Ureter (tissue), 1 donor: ENCODE data around the gene LRRC8A. TPM values are rescaled to one million over a fixed set of nuclear protein-coding genes. Genes with fewer than 3 reads are reported as not detected.
"Not testable (repeated sequence)": the region's sequence is repeated elsewhere in the genome, so short reads cannot be mapped to it uniquely, and the experiment has no call there.

ENCODE experiments used
- DNase-seq: peaks from one replicate; pipeline ENCODE4 v3.0.0-alpha.2; 2020; ENCODE audit warnings: low spot score
- total RNA-seq: library from RNA; stranded (reverse); gene quantifications from one replicate; pipeline ENCODE4 v1.2.4, GENCODE V29; 2023
- donor health status: DM: yes; HTN: yes; CAD: no.

LRRC8A gene
- total RNA-seq, 1 donor from 2014 or later = 37.1 TPM

- not testable (repeated sequence) for DNase-seq
Measured at GRCh38 chr9:128961403-128961802, 79.5 kb downstream of the LRRC8A start.

Other genes starting within 250 kb of the LRRC8A start
- 36.1 TPM for gene DYNC2I2, start 225.3 kb upstream of the LRRC8A start, total RNA-seq
- gene SET, start 192.9 kb upstream of the LRRC8A start, total RNA-seq = 390 TPM
- 11.1 TPM for gene PKN3, start 179.6 kb upstream of the LRRC8A start, total RNA-seq
- gene ZDHHC12, start 158.0 kb upstream of the LRRC8A start, total RNA-seq = 26.3 TPM
- gene ZER1, start 110.2 kb upstream of the LRRC8A start, total RNA-seq = 46.6 TPM
- gene TBC1D13, start 94.9 kb upstream of the LRRC8A start, total RNA-seq = 33.6 TPM
- gene ENDOG, start 63.6 kb upstream of the LRRC8A start, total RNA-seq = 21.7 TPM
- gene SPOUT1, start 52.3 kb upstream of the LRRC8A start, total RNA-seq = 55.7 TPM
- gene KYAT1, start 183 bp upstream of the LRRC8A start, total RNA-seq = 13.0 TPM
- gene PHYHD1, start 38.8 kb downstream of the LRRC8A start, total RNA-seq = 26.6 TPM
- gene DOLK, start 65.5 kb downstream of the LRRC8A start, total RNA-seq = 14.2 TPM
- gene NUP188, start 65.6 kb downstream of the LRRC8A start, total RNA-seq = 52.1 TPM
- gene SH3GLB2, start 146.2 kb downstream of the LRRC8A start, total RNA-seq = 317 TPM
- 58.2 TPM for gene MIGA2, start 154.5 kb downstream of the LRRC8A start, total RNA-seq
- gene DOLPP1, start 199.0 kb downstream of the LRRC8A start, total RNA-seq = 18.2 TPM
- gene CRAT, start 228.7 kb downstream of the LRRC8A start, total RNA-seq = 42.1 TPM
- gene PTPA, start 229.3 kb downstream of the LRRC8A start, total RNA-seq = 143 TPM